ENCODE data around the gene PPA2.
"Not testable (repeated sequence)": the region's sequence is repeated elsewhere in the genome, so short reads cannot be mapped to it uniquely, and the experiment has no call there.

The PPA2 gene

GRCh38 chr4:105460306-105460705, 13.6 kb downstream of the PPA2 start:
- no peak for DNase-seq (ENCODE audit: extremely low read depth in 1 of 2, low read depth in 1 of 2)

DNA sequence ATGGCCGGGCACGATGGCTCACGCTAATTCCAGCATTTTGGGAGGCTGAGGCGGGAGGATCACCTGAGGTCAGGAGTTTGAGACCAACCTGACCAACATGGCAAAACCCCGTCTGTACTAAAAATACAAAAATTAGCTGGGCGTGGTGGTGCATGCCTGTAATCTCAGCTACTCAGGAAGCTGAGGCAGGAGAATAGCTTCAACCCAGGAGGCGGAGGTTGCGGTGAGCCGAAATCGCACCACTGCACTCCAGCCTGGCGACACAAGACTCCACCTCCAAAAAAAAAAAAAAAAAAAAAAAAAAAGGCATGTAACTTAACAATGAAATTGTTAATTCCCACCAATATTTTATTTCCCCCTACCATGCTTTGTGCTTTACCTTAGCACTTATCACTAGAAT, 15.3 kb downstream of the PPA2 start:
- not testable (repeated sequence) for DNase-seq (ENCODE audit: extremely low read depth in 1 of 2, low read depth in 1 of 2)

DNA sequence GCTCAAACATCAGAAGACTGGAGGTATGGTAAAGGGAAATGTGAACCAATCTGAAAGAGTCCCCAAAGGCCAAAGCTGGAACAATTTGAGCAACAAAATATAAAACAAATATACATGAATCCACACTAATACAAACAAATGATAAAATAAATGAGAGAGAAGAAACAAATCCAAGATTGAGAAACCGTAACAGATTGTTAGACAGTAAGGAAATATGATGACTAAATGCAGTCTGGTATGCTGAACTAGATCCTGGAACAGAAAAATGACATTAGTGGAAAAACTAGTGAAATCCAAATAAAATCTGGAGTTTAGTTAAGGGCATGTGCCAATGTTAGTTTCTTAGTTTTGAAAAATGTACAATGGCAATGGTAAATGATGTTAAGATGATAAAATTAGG, 15.9 kb downstream of the PPA2 start:
- no peak for DNase-seq (ENCODE audit: extremely low read depth in 1 of 2, low read depth in 1 of 2)

- no peak for DNase-seq (ENCODE audit: extremely low read depth in 1 of 2, low read depth in 1 of 2)
These were observed 17.9 kb downstream of the PPA2 start for GRCh38 chr4:105455998-105456397.

DNA sequence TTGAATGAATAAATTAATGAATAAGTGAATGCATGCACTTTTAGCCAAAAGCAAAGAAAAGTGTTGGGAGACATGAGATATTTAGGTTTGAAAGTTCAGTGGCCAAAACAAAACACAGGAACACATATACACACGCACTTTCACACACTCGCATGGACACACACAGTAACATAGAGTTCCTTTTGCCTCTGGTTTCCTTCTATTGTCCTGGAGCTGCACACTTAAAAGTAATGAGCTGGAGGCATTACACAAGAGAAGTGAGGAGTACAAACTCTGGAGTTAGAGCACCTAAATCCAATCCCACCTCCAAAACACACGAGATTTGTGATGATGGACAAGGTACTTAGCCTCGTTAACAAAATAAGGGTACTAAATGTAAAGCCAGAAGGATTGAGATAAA, 18.7 kb downstream of the PPA2 start:
- DNase-seq (ENCODE audit: extremely low read depth in 1 of 2, low read depth in 1 of 2) = no peak

GRCh38 chr4:105453550-105454205, 20.2 kb downstream of the PPA2 start:
- DNase-seq (ENCODE audit: extremely low read depth in 1 of 2, low read depth in 1 of 2) = no peak

GRCh38 chr4:105451346-105451745, 22.5 kb downstream of the PPA2 start:
- DNase-seq (ENCODE audit: extremely low read depth in 1 of 2, low read depth in 1 of 2) = no peak

GRCh38 chr4:105440890-105441289, 33.0 kb downstream of the PPA2 start:
- no peak for DNase-seq (ENCODE audit: extremely low read depth in 1 of 2, low read depth in 1 of 2)

- no peak for DNase-seq (ENCODE audit: extremely low read depth in 1 of 2, low read depth in 1 of 2)
These were observed 36.2 kb downstream of the PPA2 start for GRCh38 chr4:105437637-105438036.

DNA sequence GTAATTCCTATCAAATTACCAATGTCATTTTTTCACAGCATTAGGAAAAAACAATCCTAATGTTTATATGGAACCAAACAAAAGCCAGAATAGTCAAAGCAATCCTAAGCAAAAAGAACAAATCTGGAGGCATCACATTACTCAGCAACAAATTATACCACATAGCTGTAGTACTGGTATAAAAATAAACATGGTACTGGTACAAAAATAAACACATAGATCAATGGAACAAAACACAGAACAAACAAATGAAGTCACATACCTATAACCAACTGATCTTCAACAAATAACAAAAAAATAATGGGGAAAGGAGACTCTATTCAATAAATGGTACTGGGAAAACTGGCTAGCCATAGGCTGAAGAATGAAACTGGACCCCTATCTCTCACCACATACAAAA, 37.4 kb downstream of the PPA2 start:
- DNase-seq (ENCODE audit: extremely low read depth in 1 of 2, low read depth in 1 of 2) = no peak

DNA sequence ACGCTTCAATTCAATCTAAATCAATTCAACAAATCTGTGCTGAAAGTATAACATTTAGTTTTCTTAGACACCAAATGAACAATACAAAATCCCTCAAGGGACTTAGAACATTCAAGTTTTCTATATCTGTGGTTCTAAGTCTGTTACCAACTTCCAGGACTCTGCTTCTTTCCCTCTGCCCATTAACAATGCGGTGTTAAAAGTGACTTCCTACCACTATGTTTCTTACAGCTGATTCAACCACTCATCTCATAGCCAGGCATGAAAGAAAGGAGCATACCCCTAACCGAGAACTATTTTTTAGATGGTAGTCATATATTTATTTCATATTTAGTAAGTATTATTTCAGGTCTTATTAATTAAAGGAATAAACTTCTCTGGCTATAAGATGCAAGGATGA, 38.9 kb downstream of the PPA2 start:
- no peak for DNase-seq (ENCODE audit: extremely low read depth in 1 of 2, low read depth in 1 of 2)

GRCh38 chr4:105433421-105433820, 40.4 kb downstream of the PPA2 start:
- no peak for DNase-seq (ENCODE audit: extremely low read depth in 1 of 2, low read depth in 1 of 2)

GRCh38 chr4:105432438-105432837, 41.4 kb downstream of the PPA2 start:
- DNase-seq (ENCODE audit: extremely low read depth in 1 of 2, low read depth in 1 of 2) = no peak

GRCh38 chr4:105430811-105431210, 43.1 kb downstream of the PPA2 start:
- no peak for DNase-seq (ENCODE audit: extremely low read depth in 1 of 2, low read depth in 1 of 2)

GRCh38 chr4:105426187-105426897, 47.5 kb downstream of the PPA2 start:
- no peak for DNase-seq (ENCODE audit: extremely low read depth in 1 of 2, low read depth in 1 of 2)

DNA sequence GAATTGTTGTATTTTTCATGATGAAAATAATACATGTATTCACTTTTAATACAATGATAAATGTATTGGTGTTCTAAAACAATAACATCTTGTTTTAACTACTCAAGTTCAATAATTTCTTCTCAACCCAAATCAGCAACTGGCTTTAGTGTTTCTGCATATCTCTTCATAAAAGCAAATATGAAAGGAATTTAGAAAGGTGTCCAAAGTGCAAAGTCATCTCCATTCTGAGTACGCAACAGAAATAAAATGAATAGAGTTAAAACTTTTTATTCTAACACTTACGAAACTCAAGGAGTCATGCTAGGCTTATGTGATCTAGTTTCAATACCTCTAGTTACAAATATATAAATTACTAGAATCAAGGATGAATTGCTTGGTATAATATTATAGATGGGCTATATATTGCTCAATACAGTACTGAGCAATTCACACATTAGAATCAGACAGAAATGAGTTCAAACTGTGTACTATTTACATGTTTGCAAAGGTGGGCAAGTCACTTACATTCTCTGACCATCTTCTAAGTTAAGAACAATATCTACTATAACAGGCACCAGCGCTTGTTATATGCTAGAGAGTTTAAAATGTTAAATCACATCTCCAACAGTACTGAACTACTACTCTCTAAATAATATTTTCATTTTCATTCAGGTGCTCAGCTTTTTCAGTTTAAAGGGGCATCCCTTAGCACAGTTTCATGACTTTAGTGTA, 51.5 kb downstream of the PPA2 start:
- DNase-seq (ENCODE audit: extremely low read depth in 1 of 2, low read depth in 1 of 2) = no peak

- DNase-seq (ENCODE audit: extremely low read depth in 1 of 2, low read depth in 1 of 2) = no peak
These were observed 56.2 kb downstream of the PPA2 start for GRCh38 chr4:105417624-105418023.

- DNase-seq (ENCODE audit: extremely low read depth in 1 of 2, low read depth in 1 of 2) = no peak
These were observed 58.5 kb downstream of the PPA2 start for GRCh38 chr4:105415281-105415744.

DNA sequence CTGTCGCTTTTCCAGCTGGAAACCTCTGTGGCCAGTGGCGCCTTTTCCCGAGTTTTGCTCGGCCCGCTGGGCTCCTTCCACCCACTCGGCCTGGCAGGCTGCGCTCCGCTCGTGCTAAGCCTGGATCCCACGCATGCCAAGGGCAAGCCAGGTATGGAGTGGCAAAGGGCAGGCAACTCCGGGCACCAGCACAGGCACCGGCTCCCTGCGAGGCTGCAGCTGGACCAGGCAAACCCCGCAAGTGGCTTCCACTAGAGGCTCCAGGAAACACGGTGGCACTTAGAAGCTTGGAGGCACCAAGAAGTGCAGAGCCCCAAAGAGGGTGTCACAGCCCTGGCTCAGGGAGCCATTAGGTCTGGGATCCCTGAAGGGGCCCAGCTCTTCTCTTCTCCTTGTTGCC, 59.5 kb downstream of the PPA2 start:
- DNase-seq (ENCODE audit: extremely low read depth in 1 of 2, low read depth in 1 of 2) = no peak

DNA sequence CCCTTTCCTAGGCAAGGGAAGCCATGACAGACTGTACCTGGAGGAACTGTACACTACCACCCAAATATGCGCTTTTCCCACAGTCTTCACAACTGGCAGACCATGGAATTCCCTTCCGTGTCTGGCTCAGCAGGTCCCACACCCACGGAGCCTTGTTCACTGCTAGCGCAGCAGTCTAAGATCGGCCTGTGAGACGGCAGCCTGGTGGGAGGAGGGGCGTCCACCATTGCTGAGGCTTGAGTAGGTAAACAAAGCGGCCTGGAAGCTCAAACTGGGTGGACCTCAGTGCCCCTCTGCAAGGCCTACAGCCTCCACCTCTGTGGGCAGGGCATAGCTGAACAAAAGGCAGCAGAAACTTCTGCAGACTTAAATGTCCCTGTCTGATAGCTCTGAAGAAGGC, 64.7 kb downstream of the PPA2 start:
- DNase-seq (ENCODE audit: extremely low read depth in 1 of 2, low read depth in 1 of 2) = not testable (repeated sequence)

DNA sequence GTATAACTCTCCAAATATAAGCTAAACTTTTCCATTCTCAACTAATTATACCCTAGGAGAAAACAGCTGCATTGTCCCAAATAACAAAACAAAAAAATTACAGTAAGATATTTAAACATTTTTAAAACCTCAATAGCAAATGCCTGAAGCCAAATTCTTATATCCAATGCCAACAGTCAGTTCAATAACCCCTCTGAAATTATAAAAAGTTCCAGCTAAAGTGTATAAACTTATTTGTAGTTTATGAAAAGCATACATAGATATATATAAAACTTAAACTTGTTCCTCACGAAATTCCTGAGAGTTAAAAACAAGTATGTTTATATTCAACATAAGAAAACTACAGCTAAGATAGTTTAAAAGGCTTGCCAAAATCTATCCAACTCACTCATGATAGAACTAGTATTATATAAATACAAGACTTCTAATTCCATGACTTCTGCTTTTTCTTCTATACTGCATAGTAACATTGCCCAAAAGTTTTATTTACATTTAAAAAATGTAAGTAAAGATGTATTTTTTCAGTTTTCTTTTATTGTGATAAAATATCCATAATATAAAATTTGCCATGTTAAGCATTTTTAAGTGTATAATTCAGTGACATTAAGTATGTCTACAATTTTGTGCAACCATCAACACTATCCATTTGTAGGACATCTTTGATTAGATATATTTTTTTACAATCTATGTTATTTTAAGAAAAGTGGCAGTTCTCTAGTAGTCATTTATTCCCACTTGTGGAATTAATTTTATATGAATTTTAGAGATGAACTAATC, 72.8 kb downstream of the PPA2 start:
- DNase-seq (ENCODE audit: extremely low read depth in 1 of 2, low read depth in 1 of 2) = no peak

Measured in activated CD8-positive, alpha-beta memory T cell treated with anti-CD3 and anti-CD28 coated beads for 1 hour (primary cell).